Activated CD4-positive, alpha-beta T cell treated with anti-CD3 and anti-CD28 coated beads for 48 hours (primary cell): ENCODE measurements around the gene ENSA.
"Not testable (repeated sequence)": the region's sequence is repeated elsewhere in the genome, so short reads cannot be mapped to it uniquely, and the experiment has no call there.

Experiments
- DNase-seq: peaks from one replicate; pipeline ENCODE4 v3.0.0-alpha.2; 2020

Gene ENSA

GRCh38 chr1:150629115-150629928 is at the start of gene ENSA:
Gene ENSA (minus strand): TSS chr1:150629612. CDS start chr1:150629470, 142 bp downstream.
- peak; percentile 97 for DNase-seq

- DNase-seq, result no peak
Observed at GRCh38 chr1:150678988-150679387, 49.6 kb upstream of the ENSA start.

- no peak for DNase-seq
Observed at GRCh38 chr1:150674881-150675280, 45.5 kb upstream of the ENSA start.

- DNase-seq, result no peak
Observed at GRCh38 chr1:150663321-150663720, 33.9 kb upstream of the ENSA start.

DNA sequence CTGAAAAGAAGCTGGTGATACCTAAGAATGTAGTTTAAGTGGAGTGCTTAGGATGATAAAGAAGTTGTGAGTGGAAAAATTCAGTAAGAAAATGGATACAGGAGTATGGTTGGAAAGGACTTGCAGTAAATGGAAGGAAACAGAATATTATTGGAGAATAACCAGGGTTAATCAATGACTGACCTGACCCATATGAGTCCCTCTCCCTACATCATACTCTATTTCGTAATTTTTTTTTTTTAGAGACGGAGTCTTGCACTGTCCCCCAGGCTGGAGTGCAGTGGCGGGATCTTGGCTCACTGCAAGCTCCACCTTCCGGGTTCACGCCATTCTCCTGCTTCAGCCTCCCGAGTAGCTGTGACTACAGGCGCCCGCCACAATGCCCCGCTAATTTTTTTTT is 33.4 kb upstream of the ENSA start:
- DNase-seq, result no peak

DNA sequence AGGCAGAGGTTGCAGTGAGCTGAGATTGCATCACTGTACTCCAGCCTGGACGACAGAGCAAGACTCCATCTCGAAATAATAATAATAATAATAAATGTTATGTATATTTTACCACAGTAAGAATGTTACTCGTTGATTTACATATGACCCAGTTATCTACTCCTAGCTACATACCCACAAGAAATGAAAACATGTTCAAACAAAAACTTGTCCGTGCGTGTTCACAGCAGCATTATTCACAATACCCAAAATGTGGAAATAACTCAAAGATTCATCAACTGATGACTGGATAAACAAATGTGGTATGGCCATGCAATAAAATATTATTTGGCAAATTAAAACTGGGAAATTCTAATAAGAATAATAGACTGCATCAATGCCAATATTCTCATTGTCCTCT is 31.7 kb upstream of the ENSA start:
- DNase-seq, result no peak

- no peak for DNase-seq
Observed at GRCh38 chr1:150660584-150660983, 31.2 kb upstream of the ENSA start.

- not testable (repeated sequence) for DNase-seq
Observed at GRCh38 chr1:150657064-150657463, 27.7 kb upstream of the ENSA start.

- not testable (repeated sequence) for DNase-seq
Observed at GRCh38 chr1:150654635-150655034, 25.2 kb upstream of the ENSA start.

- DNase-seq, result no peak
Observed at GRCh38 chr1:150650193-150650592, 20.8 kb upstream of the ENSA start.

DNA sequence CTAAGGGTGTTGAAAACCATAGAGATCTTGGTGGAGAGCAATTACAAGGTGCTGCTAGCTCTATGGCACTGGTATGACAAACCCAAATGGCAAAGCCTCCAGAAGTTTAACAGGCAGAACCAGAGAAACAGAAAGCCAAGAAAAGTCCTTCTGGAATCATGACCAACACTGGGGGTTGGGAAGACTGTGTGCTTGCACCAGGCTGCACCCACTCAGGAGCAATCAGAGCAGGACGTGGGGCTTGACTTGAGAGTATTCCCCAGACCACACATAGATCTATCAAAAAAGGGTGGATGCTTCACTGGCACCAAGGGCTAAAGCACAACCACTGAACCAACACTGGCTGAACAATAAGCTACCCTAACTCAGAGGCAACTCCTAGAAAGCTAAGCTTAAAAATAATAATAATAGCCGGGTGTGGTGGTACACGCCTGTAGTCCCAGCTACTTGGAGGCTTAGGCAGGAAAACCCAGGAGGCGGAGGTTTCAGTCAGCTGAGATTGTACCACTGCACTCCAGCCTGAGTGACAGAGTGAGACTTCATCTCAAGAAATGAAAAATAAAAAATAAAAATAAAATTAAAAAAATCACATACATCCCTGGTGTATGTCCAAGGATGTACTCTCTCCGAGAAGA is 20.1 kb upstream of the ENSA start:
- DNase-seq, result no peak

GRCh38 chr1:150642296-150642695 is 12.9 kb upstream of the ENSA start:
- no peak for DNase-seq

- not testable (repeated sequence) for DNase-seq
Observed at GRCh38 chr1:150641126-150641815, 11.9 kb upstream of the ENSA start.

DNA sequence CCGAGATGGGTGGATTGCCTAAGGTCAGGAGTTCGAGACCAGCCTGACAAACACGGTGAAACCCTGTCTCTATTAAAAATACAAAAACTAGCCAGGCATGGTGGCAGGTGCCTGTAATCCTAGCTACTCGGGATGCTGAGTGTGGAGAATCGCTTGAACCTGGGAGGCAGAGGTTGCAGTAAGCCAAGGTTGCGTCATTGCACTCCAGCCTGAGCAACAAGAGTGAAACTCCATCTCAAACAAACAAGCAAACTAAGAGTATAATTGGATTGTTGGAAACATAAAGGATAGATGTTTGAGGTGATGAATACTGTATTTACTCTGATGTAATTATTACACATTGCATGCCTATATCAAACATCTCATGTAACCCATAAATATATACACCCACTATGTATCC is 9.0 kb upstream of the ENSA start:
- not testable (repeated sequence) for DNase-seq

DNA sequence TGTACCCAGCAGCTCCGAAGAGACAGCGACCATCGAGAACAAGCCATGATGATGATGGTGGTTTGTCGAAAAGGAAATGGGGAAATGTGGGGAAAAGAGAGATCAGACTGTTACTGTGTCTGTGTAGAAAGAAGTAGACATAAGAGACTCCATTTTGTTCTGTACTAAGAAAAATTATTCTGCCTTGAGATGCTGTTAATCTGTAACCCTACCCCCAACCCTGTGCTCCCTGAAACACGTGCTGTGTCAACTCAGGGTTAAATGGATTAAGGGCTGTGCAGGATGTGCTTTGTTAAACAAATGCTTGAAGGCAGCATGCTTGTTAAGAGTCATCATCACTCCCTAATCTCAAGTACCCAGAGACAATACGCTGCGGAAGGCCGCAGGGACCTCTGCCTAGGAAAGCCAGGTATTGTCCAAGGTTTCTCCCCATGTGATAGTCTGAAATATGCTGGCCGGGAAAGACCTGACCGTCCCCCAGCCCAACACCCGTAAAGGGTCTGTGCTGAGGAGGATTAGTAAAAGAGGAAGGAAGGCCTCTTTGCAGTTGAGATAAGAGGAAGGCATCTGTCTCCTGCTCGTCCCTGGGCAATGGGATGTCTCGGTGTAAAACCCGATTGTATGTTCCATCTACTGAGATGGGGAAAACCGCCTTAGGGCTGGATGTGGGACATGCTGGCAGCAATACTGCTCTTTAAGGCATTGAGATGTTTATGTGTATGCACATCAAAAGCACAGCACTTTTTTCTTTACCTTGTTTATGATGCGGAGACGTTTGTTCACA is 5.6 kb upstream of the ENSA start:
- DNase-seq, result not testable (repeated sequence)

GRCh38 chr1:150628766-150629114 is 672 bp downstream of the ENSA start:
- no peak for DNase-seq

GRCh38 chr1:150627826-150628410 is 1.5 kb downstream of the ENSA start:
- DNase-seq, result no peak

DNA sequence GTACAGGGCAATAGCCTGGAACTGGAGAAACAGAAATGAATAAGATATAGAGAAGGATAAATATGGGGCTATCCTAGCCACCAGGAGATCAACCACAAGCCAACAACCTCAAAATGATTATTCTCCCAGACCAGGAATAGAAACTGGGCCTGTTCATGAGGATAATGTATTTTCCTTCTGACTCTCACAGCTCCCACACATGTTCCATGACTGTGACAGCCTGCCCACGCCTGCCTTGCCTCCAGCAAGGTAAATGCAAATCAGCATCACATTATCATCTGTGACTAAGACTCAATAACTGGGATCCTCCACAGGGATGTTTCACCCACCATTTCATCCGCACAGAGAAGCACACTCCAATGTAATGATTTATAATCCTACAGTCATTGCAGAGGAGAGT is 3.3 kb downstream of the ENSA start:
- DNase-seq, result peak; percentile 63

GRCh38 chr1:150624546-150624945 is 4.9 kb downstream of the ENSA start:
- not testable (repeated sequence) for DNase-seq

- DNase-seq, result not testable (repeated sequence)
Observed at GRCh38 chr1:150624134-150624533, 5.3 kb downstream of the ENSA start.

- no peak for DNase-seq
Observed at GRCh38 chr1:150622303-150622975, 7.0 kb downstream of the ENSA start.
